Psoas muscle (tissue), 8 donors: ENCODE results near the gene CHD9NB. TPM values are rescaled to one million over a fixed set of nuclear protein-coding genes. Genes with fewer than 3 reads are reported as not detected.

Experiments
- ATAC-seq, 4 donors: fragments of 200-7000 bp; cut with Tn5 transposase; one replicate each; pipeline ENCODE4 v1.9.1; 2020; ENCODE audit warnings: moderate library complexity in 3 of 4, mild to moderate bottlenecking in 2 of 4
- DNase-seq, 2 donors: peaks; one replicate each; pipeline ENCODE4 v3.0.0-alpha.2; 2020
- H3K27ac ChIP-seq: fragments of 200-600 bp; one replicate; pipeline ENCODE4 v1.8.0; 2022
- H3K27me3 ChIP-seq, 3 donors: fragments of 200-600 bp in 1 of 3; one replicate each; pipeline versions ENCODE4 v1.6.1 to v1.8.0; 2013 to 2022; ENCODE audit warnings: low read length in 2 of 3, mild to moderate bottlenecking in 2 of 3, moderate library complexity in 1 of 3; ENCODE audit not compliant: insufficient read depth in 3 of 3
- H3K36me3 ChIP-seq, 2 donors: fragments of 200-600 bp in 1 of 2; one replicate each; pipeline versions ENCODE4 v1.6.1 to v1.8.0; 2013 to 2022; ENCODE audit warnings: low read depth in 1 of 2, mild to moderate bottlenecking in 1 of 2, moderate library complexity in 1 of 2; ENCODE audit not compliant: insufficient read depth in 1 of 2
- H3K4me1 ChIP-seq: fragments of 200-600 bp; one replicate; pipeline ENCODE4 v1.8.0; 2022
- H3K4me3 ChIP-seq: fragments of 200-600 bp; one replicate; pipeline ENCODE4 v1.8.0; 2022; ENCODE audit warnings: mild to moderate bottlenecking
- H3K9me3 ChIP-seq: fragments of 200-600 bp; one replicate; pipeline ENCODE4 v1.8.0; 2022
- WGBS, 3 donors: extraction: QIAGEN DNeasy Blood & Tissue Kit; methylation state at CpG; one replicate each; pipeline versions ENCODE4 v1.1.6 to v1.1.7; 2013; 5-methylcytosine and 5-hydroxymethylcytosine counted together
- intact Hi-C, 2 donors: fragments of 100-400 bp; cut with DNase I; formaldehyde crosslinking; loops; one replicate each; pipeline versions ENCODE4 v1.11.0 to v1.14.2; 2022
- polyA plus RNA-seq, 3 donors: library from polyadenylated mRNA; stranded (reverse); fragments of 200-250 nt; gene quantifications; one replicate each; pipeline ENCODE4 v1.2.3, GENCODE V29; 2013
- total RNA-seq, 4 donors: library from RNA; stranded (reverse); fragmentation: NEBNext Ultra II Directional in 2 of 4; extraction: Animal tissue kit (Norgen Biotek cat#: 25700) in 2 of 4; gene quantifications; one replicate each; pipeline versions ENCODE4 v1.2.1 to v1.2.4, GENCODE V29; 2021 to 2023
- TF ChIP-seq, protein P1 (sequence below): fragments of 200-600 bp; IDR thresholded peaks from one replicate; pipeline ENCODE4 v1.8.0; 2022; ENCODE audit warnings: antibody characterized with exemption
- donor health status: healthy with polysubstance abuse.
- donor health status: DM: no; HTN: no; CAD: no; lungs with moderate emphysema.
- donor health status: Bipolar disorder and iron deficiency.
- donor health status: healthy.
- donor health status: DM: yes; HTN: yes; CAD: no.
- donor health status: DM: no; HTN: no; CAD: no.
- donor health status: DM: no; HTN: no; CAD: no.
- donor health status: DM: yes; HTN: yes; CAD: no.

CHD9NB gene
- total and polyA plus RNA-seq, 7 donors = 0.05 to 0.77 (median 0.18) TPM; not detected in 1

DNA sequence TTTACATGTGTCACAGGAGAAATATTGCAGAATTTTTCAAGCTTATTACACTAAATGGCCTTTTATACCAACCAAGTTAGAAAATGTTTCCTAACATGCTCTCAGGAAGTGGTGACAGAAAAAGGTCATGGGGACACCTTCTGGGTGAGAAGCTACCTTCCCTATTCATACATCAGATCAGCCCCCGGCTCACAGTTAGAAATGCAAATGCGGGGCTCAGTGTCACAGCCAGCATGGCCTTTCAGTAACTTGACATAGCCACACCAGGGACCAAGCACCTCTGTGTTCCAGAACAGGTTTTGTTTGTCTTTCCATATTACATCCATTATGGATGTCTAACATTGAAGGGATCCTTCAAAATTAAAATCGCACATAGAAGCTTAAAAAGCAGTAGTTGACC lies 59.5 kb downstream of the CHD9NB start:
- H3K4me3 ChIP-seq = no peak overlapping the region
- intact Hi-C loops = no loop called here
- no peak overlapping the region for H3K27ac ChIP-seq
- no peak for ATAC-seq
- H3K4me1 ChIP-seq = no peaks in the 10 kb centered on the region
- 65 to 72% (median 65%) methylated on average over 3 of the region's 3 CpGs for WGBS, 3 donors
- H3K36me3 ChIP-seq = no peaks in the 10 kb centered on the region
- DNase-seq = no peak
- H3K27me3 ChIP-seq = no peaks in the 10 kb centered on the region
- H3K9me3 ChIP-seq = no peaks in the 10 kb centered on the region
- TF ChIP-seq, protein P1, sequence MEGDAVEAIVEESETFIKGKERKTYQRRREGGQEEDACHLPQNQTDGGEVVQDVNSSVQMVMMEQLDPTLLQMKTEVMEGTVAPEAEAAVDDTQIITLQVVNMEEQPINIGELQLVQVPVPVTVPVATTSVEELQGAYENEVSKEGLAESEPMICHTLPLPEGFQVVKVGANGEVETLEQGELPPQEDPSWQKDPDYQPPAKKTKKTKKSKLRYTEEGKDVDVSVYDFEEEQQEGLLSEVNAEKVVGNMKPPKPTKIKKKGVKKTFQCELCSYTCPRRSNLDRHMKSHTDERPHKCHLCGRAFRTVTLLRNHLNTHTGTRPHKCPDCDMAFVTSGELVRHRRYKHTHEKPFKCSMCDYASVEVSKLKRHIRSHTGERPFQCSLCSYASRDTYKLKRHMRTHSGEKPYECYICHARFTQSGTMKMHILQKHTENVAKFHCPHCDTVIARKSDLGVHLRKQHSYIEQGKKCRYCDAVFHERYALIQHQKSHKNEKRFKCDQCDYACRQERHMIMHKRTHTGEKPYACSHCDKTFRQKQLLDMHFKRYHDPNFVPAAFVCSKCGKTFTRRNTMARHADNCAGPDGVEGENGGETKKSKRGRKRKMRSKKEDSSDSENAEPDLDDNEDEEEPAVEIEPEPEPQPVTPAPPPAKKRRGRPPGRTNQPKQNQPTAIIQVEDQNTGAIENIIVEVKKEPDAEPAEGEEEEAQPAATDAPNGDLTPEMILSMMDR = no peak

DNA sequence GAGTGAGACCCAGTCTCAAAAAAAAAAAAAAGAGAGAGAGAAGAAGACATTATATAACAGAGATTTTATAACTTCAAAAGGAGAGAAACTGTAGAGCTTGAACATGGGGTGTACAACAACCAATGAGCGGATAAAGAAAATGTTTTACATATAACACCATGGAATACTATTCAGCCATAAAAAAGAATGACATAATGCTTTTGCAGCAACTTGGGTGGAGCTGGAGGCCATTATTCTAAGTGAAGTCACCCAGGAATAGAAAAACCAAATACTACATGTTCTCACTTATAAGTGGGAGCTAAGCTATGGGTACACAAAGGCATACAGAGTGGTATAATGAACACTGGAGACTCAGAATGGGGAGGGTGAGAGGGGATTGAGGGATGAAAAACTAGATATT lies 61.1 kb downstream of the CHD9NB start:
- WGBS, 3 donors = 96 to 100% (median 98%) methylated on average over 1 of the region's 1 CpG
- no peaks in the 10 kb centered on the region for H3K36me3 ChIP-seq
- H3K27me3 ChIP-seq = no peaks in the 10 kb centered on the region
- DNase-seq (no peak), ATAC-seq (no peak)
- no peak overlapping the region for H3K4me3 ChIP-seq
- no peaks in the 10 kb centered on the region for H3K9me3 ChIP-seq
- no peaks in the 10 kb centered on the region for H3K4me1 ChIP-seq
- TF ChIP-seq, protein P1 = no peak
- H3K27ac ChIP-seq = no peak overlapping the region
- intact Hi-C loops = no loop called here

Other genes with a start within 250 kb of the CHD9NB start
- gene CHD9, start 2.1 kb upstream of the CHD9NB start, total RNA-seq = 10 to 100 TPM; 36.4 to 47.9 (median 45.7) TPM
- 10 to 100 TPM in 2 of 3 donors, 1 to 10 TPM in 1; 5.8 to 26.8 (median 11.7) TPM for gene CHD9, start 2.1 kb upstream of the CHD9NB start, polyA plus RNA-seq